Parathyroid adenoma (tissue), 2 donors: ENCODE data around the gene ADORA1.

Experiments
- H2AFZ ChIP-seq: fragments of 300-600 bp; sonication (generic); one replicate; pipeline ENCODE4 v1.7.0; 2017; ENCODE audit warnings: antibody characterized with exemption, mild to moderate bottlenecking
- H3K27ac ChIP-seq: fragments of 300-600 bp; sonication (generic); one replicate; pipeline ENCODE4 v1.7.0; 2017
- H3K27me3 ChIP-seq: fragments of 300-600 bp; sonication (generic); one replicate; pipeline ENCODE4 v1.7.0; 2017; ENCODE audit warnings: low read length; ENCODE audit not compliant: control insufficient read depth, insufficient read depth
- H3K36me3 ChIP-seq: fragments of 300-600 bp; sonication (generic); one replicate; pipeline ENCODE4 v1.7.0; 2017; ENCODE audit warnings: low read length; ENCODE audit not compliant: control insufficient read depth, insufficient read depth
- H3K4me1 ChIP-seq: fragments of 300-600 bp; sonication (generic); one replicate; pipeline ENCODE4 v1.7.0; 2017; ENCODE audit warnings: control low read depth
- H3K4me2 ChIP-seq: fragments of 300-600 bp; sonication (generic); one replicate; pipeline ENCODE4 v1.7.0; 2017; ENCODE audit warnings: low read length
- H3K4me3 ChIP-seq: fragments of 300-600 bp; sonication (generic); one replicate; pipeline ENCODE4 v1.7.0; 2017; ENCODE audit warnings: low read depth, low read length
- H3K79me2 ChIP-seq: fragments of 300-600 bp; sonication (generic); one replicate; pipeline ENCODE4 v1.7.0; 2017; ENCODE audit warnings: control low read depth
- H3K9ac ChIP-seq: fragments of 300-600 bp; sonication (generic); one replicate; pipeline ENCODE4 v1.7.0; 2017; ENCODE audit warnings: mild to moderate bottlenecking
- H3K9me3 ChIP-seq: fragments of 300-600 bp; sonication (generic); one replicate; pipeline ENCODE4 v1.7.0; 2017; ENCODE audit warnings: low read length; ENCODE audit not compliant: control insufficient read depth
- TF ChIP-seq, protein P1 (sequence below): fragments of 300-600 bp; sonication (generic); IDR thresholded peaks from one replicate; pipeline ENCODE4 v1.7.0; 2017; ENCODE audit warnings: antibody characterized with exemption, mild to moderate bottlenecking
- donor health status: primary hyperparathyroidism.

Gene ADORA1

DNA sequence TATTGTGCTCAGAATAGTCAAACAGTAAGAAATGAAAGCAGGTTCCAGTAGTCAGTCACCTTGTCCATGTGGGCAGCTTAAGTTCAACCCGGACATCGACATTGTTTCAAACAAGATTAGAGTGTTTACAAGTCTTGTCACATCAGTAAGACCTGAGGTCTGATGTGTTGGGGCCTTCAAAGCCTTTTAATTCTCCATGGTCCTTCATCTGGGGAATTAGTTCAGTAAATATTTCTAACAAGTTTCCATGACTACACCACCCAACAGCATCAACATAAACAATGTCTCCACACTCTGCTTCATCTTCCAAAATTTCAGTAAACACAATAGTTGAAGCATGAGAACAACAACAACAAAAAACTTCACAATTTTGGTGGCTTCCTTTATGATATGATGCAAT lies 15.1 kb upstream of the ADORA1 start:
- no peak overlapping the region for H3K9ac ChIP-seq
- H3K4me2 ChIP-seq = no peak overlapping the region
- TF ChIP-seq, protein P1, sequence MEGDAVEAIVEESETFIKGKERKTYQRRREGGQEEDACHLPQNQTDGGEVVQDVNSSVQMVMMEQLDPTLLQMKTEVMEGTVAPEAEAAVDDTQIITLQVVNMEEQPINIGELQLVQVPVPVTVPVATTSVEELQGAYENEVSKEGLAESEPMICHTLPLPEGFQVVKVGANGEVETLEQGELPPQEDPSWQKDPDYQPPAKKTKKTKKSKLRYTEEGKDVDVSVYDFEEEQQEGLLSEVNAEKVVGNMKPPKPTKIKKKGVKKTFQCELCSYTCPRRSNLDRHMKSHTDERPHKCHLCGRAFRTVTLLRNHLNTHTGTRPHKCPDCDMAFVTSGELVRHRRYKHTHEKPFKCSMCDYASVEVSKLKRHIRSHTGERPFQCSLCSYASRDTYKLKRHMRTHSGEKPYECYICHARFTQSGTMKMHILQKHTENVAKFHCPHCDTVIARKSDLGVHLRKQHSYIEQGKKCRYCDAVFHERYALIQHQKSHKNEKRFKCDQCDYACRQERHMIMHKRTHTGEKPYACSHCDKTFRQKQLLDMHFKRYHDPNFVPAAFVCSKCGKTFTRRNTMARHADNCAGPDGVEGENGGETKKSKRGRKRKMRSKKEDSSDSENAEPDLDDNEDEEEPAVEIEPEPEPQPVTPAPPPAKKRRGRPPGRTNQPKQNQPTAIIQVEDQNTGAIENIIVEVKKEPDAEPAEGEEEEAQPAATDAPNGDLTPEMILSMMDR = no peak
- no peaks in the 10 kb centered on the region for H3K36me3 ChIP-seq
- peaks cover under 1% of the 10 kb centered on the region for H3K27me3 ChIP-seq
- H3K4me1 ChIP-seq = no peaks in the 10 kb centered on the region
- no peaks in the 10 kb centered on the region for H3K9me3 ChIP-seq
- H3K27ac ChIP-seq = no peak overlapping the region
- H3K79me2 ChIP-seq = no peaks in the 10 kb centered on the region
- H3K4me3 ChIP-seq = no peak overlapping the region
- H2AFZ ChIP-seq = no peak overlapping the region

DNA sequence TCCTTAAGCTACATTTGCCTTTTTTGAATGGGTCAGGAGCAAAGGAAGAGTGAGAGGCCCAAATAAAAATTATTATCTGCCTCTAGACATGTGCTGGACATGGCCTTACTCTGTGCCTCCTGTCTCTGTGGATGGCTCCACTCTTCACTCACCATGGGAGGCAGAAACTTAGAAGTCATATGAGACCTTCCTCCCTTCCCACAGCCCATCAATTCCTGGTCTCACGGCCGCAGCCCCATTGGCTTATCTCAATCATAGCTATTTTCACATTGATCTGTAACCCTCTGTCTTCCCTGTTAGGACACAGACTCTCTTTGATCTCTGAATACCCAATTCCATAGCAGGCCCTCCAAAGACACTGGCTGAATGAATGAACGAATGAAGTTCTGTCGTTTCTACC lies 14.2 kb upstream of the ADORA1 start:
- Histone ChIP-seq H3K79me2 (no peaks in the 10 kb centered on the region), H3K9ac (no peak overlapping the region), H3K4me3 (no peak overlapping the region), H3K36me3 (no peaks in the 10 kb centered on the region), H3K9me3 (no peaks in the 10 kb centered on the region), H2AFZ (no peak overlapping the region), H3K4me2 (no peak overlapping the region), H3K27ac (no peak overlapping the region), H3K27me3 (peaks cover 3% of the 10 kb centered on the region), H3K4me1 (no peaks in the 10 kb centered on the region)
- TF ChIP-seq, protein P1 = no peak

DNA sequence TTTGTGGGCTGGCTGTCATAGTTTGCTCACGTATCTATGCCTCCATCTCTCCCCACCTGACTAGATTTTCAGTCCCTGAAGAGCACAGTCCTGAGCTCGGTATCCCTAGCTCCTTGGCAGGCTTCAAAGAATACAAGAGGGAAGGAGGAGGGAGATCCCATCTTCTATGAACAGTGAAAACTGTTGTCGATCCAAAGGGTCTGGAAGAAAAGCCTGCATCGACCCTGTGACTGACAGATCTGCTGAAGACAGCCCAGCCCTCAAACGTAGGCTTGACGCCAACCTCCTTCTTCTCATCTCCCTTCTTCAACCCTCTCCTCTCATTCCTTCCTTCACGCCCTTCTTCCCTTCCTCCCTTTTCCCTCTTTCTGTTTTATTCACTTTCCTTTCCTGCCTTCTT lies 13.3 kb upstream of the ADORA1 start:
- no peak overlapping the region for H3K27ac ChIP-seq
- H3K4me1 ChIP-seq = no peaks in the 10 kb centered on the region
- no peak overlapping the region for H3K4me3 ChIP-seq
- no peaks in the 10 kb centered on the region for H3K79me2 ChIP-seq
- no peaks in the 10 kb centered on the region for H3K36me3 ChIP-seq
- no peak overlapping the region for H3K4me2 ChIP-seq
- no peak overlapping the region for H3K9ac ChIP-seq
- H3K27me3 ChIP-seq = peaks cover 3% of the 10 kb centered on the region
- TF ChIP-seq, protein P1 = no peak
- no peak overlapping the region for H2AFZ ChIP-seq
- no peaks in the 10 kb centered on the region for H3K9me3 ChIP-seq

DNA sequence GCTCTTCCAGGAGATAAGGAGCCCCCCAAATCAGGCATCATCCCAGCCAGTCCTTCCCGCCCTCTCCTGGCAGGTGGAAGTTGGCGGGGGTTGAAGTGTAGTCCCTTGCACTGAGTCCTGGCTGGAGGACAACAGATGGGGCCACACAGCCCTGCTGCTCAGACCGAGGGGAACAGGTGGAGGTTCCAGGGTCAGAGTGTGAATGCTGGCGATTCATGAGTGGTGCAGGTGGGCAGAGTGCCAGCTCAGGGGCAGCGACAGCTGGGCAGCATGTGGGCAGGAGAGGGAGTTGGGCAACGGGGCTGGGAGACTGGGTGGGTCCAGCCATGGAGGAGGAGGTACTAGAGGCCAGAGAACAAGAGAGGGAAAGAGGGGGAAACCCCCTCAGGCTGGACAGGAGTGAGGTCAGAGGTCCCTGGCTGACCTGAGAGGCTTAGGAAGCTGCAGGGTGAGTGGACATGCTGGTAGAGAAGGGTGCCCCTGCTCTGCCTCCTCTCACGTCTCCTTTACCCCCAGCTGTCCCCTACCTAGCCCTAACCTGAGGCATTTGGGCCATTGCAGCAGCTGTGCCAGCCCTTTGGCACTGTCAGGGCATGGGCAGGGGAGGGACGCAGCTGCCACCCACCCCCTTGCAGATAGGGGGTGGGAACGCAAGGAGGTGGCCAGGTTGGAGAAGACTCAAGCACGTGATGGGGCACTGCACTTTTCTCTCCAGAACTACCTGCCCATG lies 11.3 kb upstream of the ADORA1 start:
- H3K27ac ChIP-seq = no peak overlapping the region
- no peak overlapping the region for H3K4me2 ChIP-seq
- no peak overlapping the region for H3K9ac ChIP-seq
- no peak overlapping the region for H3K4me3 ChIP-seq
- no peak overlapping the region for H2AFZ ChIP-seq
- H3K27me3 ChIP-seq = peaks cover 3% of the 10 kb centered on the region
- no peaks in the 10 kb centered on the region for H3K9me3 ChIP-seq
- H3K79me2 ChIP-seq = no peaks in the 10 kb centered on the region
- TF ChIP-seq, protein P1 = no peak
- no peaks in the 10 kb centered on the region for H3K4me1 ChIP-seq
- H3K36me3 ChIP-seq = no peaks in the 10 kb centered on the region
